ENCODE measurements around the gene PYHIN1. TPM values are rescaled to one million over a fixed set of nuclear protein-coding genes. Genes with fewer than 3 reads are reported as not detected.

Gene PYHIN1
- polyA plus RNA-seq, 2 of the 4 experiments (the other 2 are of a cell fraction), result not detected

DNA sequence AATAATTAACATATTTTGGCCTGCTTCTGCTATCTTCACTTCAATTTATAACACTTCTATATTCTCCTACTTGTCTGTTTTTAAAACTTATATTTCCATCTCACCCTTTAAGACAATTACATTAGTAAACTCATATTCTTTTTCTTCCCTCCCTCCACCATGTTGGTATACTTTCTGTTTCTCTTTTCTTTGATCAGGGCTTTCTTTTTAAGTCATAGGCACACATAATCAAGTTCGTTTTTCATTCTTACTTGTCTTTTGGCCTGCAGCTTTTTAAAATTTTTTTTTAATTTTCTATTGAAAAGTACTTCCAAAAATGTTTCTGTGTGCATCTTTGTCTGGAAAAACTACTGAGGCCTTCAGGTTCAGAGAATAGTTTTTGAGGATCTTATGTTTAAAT lies 2.3 kb downstream of the PYHIN1 start (continued):
- no peak for TF ChIP-seq RFX5 (IDR thresholded peaks at IDR 0.05)
- no peak for TF ChIP-seq SREBF2 (IDR thresholded peaks at IDR 0.05)
- no peak for TF ChIP-seq RAD21 (conservative IDR thresholded peaks at IDR 0.05 in 1 of 2, IDR thresholded peaks at IDR 0.05 in 1 of 2)
- no peak for TF ChIP-seq ZFP36 (IDR thresholded peaks at IDR 0.05; ENCODE audit: borderline replicate concordance, partially characterized antibody)
- no peak for TF ChIP-seq FOSL2 (IDR thresholded peaks at IDR 0.05)
- TF ChIP-seq FOSL2 (CRISPR knock-in tag; IDR thresholded peaks at IDR 0.05), result no peak

DNA sequence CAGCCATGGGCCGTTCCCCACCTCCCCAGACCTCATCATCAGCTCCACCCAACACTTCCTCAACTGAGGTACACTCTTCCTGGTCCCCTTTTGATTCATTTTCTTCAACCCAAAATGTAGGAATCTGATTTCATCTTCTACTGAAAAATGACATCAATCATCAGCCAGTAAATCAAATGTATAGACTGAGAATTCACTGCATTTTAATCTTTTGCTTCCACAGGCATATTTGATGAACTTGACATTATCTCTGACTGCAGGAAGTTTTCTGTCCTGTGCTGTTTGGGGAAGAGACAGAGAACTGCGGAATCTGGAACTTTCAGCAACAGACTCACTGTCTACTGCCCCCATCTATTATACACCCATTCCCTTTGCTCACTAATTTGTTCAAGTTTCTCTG lies 7.8 kb downstream of the PYHIN1 start:
- ChIA-PET CTCF (no interaction called here), POLR2A (no interaction called here)
- 7% methylated on average over 2 of the region's 2 CpGs for WGBS (ENCODE audit: missing lambda C conversion rate)
- FAIRE-seq (no peak), ATAC-seq (no peak), DNase-seq (ENCODE audit: low read depth in 1 of 2, low spot score in 1 of 2) (no peak)
- TF ChIP-seq RAD21 (conservative IDR thresholded peaks at IDR 0.05 in 1 of 2, IDR thresholded peaks at IDR 0.05 in 1 of 2), result no peak
- TF ChIP-seq, protein P1, sequence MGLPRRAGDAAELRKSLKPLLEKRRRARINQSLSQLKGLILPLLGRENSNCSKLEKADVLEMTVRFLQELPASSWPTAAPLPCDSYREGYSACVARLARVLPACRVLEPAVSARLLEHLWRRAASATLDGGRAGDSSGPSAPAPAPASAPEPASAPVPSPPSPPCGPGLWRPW (IDR thresholded peaks at IDR 0.05), result no peak
- no peak for TF ChIP-seq JUN (IDR thresholded peaks at IDR 0.05)
- TF ChIP-seq TP53 (CRISPR knock-in tag; IDR thresholded peaks at IDR 0.05), result no peak
- TF ChIP-seq, protein P2, sequence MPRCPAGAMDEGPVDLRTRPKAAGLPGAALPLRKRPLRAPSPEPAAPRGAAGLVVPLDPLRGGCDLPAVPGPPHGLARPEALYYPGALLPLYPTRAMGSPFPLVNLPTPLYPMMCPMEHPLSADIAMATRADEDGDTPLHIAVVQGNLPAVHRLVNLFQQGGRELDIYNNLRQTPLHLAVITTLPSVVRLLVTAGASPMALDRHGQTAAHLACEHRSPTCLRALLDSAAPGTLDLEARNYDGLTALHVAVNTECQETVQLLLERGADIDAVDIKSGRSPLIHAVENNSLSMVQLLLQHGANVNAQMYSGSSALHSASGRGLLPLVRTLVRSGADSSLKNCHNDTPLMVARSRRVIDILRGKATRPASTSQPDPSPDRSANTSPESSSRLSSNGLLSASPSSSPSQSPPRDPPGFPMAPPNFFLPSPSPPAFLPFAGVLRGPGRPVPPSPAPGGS (IDR thresholded peaks at IDR 0.05), result no peak
- no peak for TF ChIP-seq HOXB13 (CRISPR knock-in tag; IDR thresholded peaks at IDR 0.05; ENCODE audit: low read depth)
- no peak for TF ChIP-seq RCOR1 (IDR thresholded peaks at IDR 0.05; ENCODE audit: low read depth, low read length)
- TF ChIP-seq HOXA7 (CRISPR knock-in tag; IDR thresholded peaks at IDR 0.05), result no peak
- TF ChIP-seq EP300 (IDR thresholded peaks at IDR 0.05), result no peak
- TF ChIP-seq CBX2 (IDR thresholded peaks at IDR 0.05; ENCODE audit: borderline replicate concordance, low read depth), result no peak
- TF ChIP-seq HDAC2 (IDR thresholded peaks at IDR 0.05), result no peak
- TF ChIP-seq, protein P3, sequence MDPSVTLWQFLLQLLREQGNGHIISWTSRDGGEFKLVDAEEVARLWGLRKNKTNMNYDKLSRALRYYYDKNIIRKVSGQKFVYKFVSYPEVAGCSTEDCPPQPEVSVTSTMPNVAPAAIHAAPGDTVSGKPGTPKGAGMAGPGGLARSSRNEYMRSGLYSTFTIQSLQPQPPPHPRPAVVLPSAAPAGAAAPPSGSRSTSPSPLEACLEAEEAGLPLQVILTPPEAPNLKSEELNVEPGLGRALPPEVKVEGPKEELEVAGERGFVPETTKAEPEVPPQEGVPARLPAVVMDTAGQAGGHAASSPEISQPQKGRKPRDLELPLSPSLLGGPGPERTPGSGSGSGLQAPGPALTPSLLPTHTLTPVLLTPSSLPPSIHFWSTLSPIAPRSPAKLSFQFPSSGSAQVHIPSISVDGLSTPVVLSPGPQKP (IDR thresholded peaks at IDR 0.05; ENCODE audit: low read depth, low read length), result no peak
- no peak for TF ChIP-seq KDM1A (IDR thresholded peaks at IDR 0.05; ENCODE audit: low read depth)
- TF ChIP-seq, protein P4, sequence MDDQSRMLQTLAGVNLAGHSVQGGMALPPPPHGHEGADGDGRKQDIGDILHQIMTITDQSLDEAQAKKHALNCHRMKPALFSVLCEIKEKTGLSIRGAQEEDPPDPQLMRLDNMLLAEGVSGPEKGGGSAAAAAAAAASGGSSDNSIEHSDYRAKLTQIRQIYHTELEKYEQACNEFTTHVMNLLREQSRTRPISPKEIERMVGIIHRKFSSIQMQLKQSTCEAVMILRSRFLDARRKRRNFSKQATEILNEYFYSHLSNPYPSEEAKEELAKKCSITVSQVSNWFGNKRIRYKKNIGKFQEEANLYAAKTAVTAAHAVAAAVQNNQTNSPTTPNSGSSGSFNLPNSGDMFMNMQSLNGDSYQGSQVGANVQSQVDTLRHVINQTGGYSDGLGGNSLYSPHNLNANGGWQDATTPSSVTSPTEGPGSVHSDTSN (IDR thresholded peaks at IDR 0.05), result no peak
- Histone ChIP-seq H3K4me2 (no peak overlapping the region), H3K4me3 (no peak overlapping the region), H3K9me3 (no peaks in the 10 kb centered on the region), H3K4me1 (no peaks in the 10 kb centered on the region), H3K27ac (no peak overlapping the region)

DNA sequence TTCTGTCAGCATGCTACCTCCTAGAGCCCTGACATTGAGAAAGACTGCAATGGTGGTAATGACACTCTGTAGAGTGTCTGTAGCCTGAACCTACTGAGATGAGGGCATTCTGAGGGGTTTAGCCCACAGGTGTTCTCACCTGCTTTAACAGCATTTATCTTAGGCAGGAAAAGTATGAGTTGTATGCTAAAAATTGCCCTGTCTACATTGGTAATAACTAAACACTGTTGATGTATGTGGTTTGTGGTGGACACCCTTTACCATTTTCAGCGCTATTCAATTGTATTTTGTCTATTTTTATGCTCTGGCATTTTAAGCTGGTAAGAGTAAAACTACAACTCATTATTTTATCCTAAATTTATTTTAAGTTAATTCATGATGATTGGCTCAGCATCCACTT lies 10.0 kb downstream of the PYHIN1 start:
- ChIA-PET CTCF (no interaction called here), POLR2A (no interaction called here)
- H3K4me2 ChIP-seq, result no peak overlapping the region
- no peak overlapping the region for H3K27ac ChIP-seq
- no peaks in the 10 kb centered on the region for H3K4me1 ChIP-seq
- 4% methylated on average over 1 of the region's 1 CpG for WGBS (ENCODE audit: missing lambda C conversion rate)
- ATAC-seq (no peak), DNase-seq (ENCODE audit: low read depth in 1 of 2, low spot score in 1 of 2) (no peak), FAIRE-seq (no peak)
- H3K4me3 ChIP-seq, result no peak overlapping the region
- H3K9me3 ChIP-seq, result no peaks in the 10 kb centered on the region
- TF ChIP-seq SREBF2 (IDR thresholded peaks at IDR 0.05) (no peak), CEBPB (IDR thresholded peaks at IDR 0.05) (no peak), TFCP2L1 (CRISPR knock-in tag; IDR thresholded peaks at IDR 0.05) (no peak), EP300 (IDR thresholded peaks at IDR 0.05) (no peak), HDAC2 (IDR thresholded peaks at IDR 0.05) (no peak), ZFP36 (IDR thresholded peaks at IDR 0.05; ENCODE audit: borderline replicate concordance, partially characterized antibody) (no peak)
- TF ChIP-seq, protein P1 (IDR thresholded peaks at IDR 0.05), result no peak
- TF ChIP-seq, protein P5, sequence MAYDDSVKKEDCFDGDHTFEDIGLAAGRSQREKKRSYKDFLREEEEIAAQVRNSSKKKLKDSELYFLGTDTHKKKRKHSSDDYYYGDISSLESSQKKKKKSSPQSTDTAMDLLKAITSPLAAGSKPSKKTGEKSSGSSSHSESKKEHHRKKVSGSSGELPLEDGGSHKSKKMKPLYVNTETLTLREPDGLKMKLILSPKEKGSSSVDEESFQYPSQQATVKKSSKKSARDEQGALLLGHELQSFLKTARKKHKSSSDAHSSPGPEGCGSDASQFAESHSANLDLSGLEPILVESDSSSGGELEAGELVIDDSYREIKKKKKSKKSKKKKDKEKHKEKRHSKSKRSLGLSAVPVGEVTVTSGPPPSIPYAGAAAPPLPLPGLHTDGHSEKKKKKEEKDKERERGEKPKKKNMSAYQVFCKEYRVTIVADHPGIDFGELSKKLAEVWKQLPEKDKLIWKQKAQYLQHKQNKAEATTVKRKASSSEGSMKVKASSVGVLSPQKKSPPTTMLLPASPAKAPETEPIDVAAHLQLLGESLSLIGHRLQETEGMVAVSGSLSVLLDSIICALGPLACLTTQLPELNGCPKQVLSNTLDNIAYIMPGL (CRISPR knock-in tag; IDR thresholded peaks at IDR 0.05; ENCODE audit: borderline replicate concordance), result no peak

Measured in A549 (cell line).